NT2/D1 (cell line): Measurements from ENCODE around the gene FAM110C.
A peak's percentile ranks its signal among the peaks of the same experiment; 100 is the strongest.

Source experiments
- DNase-seq: peaks from one replicate; pipeline ENCODE4 v3.0.0-alpha.2; 2011; ENCODE audit warnings: low read depth, low spot score
- H3K27me3 ChIP-seq: 2 replicates; pipeline ENCODE4 v1.6.0; 2011; ENCODE audit warnings: mild to moderate bottlenecking; ENCODE audit not compliant: insufficient read length, insufficient read depth
- H3K36me3 ChIP-seq: 2 replicates; pipeline ENCODE4 v1.6.1; 2011; ENCODE audit warnings: mild to moderate bottlenecking, low read length, mixed read lengths; ENCODE audit not compliant: insufficient read depth, insufficient read length
- H3K4me1 ChIP-seq: 2 replicates; pipeline ENCODE4 v1.5.1; 2011; ENCODE audit not compliant: insufficient read depth, insufficient read length
- H3K4me3 ChIP-seq: 2 replicates; pipeline ENCODE4 v1.5.1; 2011; ENCODE audit warnings: low read depth; ENCODE audit not compliant: insufficient read length
- H3K9ac ChIP-seq: 2 replicates; pipeline ENCODE4 v1.6.0; 2011; ENCODE audit warnings: low read depth; ENCODE audit not compliant: insufficient read length
- H3K9me3 ChIP-seq: 2 replicates; pipeline ENCODE4 v1.5.1; 2011; ENCODE audit warnings: mild to moderate bottlenecking, low read length; ENCODE audit not compliant: insufficient read depth
- SUZ12 ChIP-seq: IDR thresholded peaks from 2 replicates; pipeline ENCODE4 v1.6.1; 2011; ENCODE audit not compliant: insufficient read length, insufficient read depth; ENCODE audit errors: extremely low read depth
- YY1 ChIP-seq: IDR thresholded peaks from 2 replicates; pipeline ENCODE4 v1.6.1; 2011; ENCODE audit not compliant: insufficient read length, insufficient read depth
- ZNF274 ChIP-seq: IDR thresholded peaks from 2 replicates; pipeline ENCODE4 v1.6.1; 2011; ENCODE audit warnings: mild to moderate bottlenecking, low read depth, low read length

Gene FAM110C

DNA sequence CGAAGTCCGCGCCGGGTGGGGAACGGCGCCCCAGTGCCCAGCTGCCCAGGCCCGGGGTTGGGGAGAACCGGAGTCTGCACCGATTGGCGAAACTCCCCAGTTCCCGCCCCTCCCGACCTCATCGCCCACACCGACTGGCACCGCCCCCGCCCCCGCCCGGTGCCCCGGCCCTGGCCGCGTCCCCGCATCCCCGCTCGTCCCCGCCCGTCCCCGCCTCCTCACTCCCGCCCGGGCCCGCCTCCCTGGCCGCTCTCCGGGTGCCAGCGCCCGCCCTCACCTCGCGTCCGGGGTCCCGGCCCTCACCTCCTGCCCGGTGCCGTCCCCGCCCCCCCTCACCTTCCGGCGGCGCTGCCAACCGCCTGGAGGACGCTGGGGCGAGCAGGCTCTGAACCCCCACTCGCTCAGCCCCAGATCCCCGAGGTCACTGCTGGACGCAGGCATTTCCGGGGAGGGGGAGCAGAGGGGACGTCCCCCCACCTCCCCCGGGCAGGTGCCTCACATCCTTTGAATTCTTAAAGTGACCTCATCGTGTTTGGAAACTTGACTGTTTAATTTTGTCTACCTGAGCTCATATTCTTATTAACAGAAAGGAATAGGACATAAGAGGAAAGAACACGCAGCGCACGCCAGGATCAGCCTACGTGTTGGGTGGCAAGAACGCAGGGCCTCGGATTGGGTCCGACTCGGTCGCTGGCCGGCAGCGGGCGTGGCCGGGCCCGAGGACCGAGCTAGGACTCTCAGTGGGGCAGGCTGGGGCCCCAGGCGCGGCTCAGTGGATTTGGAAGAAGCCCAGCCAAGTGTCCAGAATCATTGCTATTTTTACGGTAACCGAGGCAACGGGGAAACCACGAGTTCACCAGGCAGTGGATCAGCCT, at the start of gene FAM110C:
FAM110C (minus strand) TSS at position 35 of the 875 bp plus-strand sequence. CDS start 120 bp downstream, outside the sequence.
- Histone ChIP-seq H3K36me3 (no peaks in the 10 kb centered on the region), H3K4me3 (peak within 1 kb of the TSS; percentile 61), H3K9ac (peak within 1 kb of the TSS; percentile 72), H3K9me3 (no peaks in the 10 kb centered on the region), H3K27me3 (peaks cover 45% of the 10 kb centered on the region), H3K4me1 (no peaks in the 10 kb centered on the region)
- DNase-seq: peak; percentile 8
- TF ChIP-seq ZNF274: no peak
- TF ChIP-seq YY1: no peak
- TF ChIP-seq SUZ12: no peak

- no peak overlapping the region for H3K4me3 ChIP-seq
- no peaks in the 10 kb centered on the region for H3K4me1 ChIP-seq
- peaks cover 14% of the 10 kb centered on the region; the same call in 1 of the 2 replicates for H3K9me3 ChIP-seq
- H3K36me3 ChIP-seq: no peaks in the 10 kb centered on the region
- H3K27me3 ChIP-seq: no peaks in the 10 kb centered on the region
- TF ChIP-seq YY1: no peak
- TF ChIP-seq ZNF274: no peak
- TF ChIP-seq SUZ12: no peak
- H3K9ac ChIP-seq: no peak overlapping the region
- no peak for DNase-seq
Observed at GRCh38 chr2:92326-92725, 46.0 kb upstream of the FAM110C start.

DNA sequence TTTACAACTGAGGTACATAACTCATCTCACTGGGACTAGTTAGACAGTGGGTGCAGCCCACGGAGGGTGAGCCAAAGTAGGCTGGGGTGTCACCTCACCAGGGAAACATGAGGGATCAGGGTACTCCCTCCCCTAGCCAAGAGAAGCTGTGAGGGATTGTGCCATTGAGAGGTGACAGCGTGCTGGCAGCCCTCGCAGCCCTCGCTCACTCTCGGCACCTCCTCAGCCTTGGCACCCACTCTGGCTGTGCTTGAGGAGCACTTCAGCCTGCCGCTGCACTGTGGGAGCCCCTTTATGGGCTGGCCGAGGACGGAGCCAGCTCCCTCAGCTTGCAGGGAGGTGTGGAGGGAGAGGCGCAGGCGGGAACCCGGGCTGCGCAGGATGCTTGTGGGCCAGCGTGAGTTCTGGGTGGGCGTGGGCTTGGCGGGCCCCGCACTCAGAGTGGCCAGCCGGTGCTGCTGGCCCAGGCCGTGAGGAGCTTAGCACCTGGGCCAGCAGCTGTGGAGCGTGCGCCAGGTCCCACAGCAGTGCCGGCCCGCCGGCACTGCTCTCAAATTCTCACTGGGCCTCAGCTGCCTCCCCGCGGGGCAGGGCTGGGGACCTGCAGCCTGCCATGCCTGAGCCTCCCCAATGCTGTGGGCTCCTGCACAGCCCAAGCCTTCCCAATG, 44.5 kb upstream of the FAM110C start:
- no peak for DNase-seq
- Histone ChIP-seq H3K9ac (no peak overlapping the region), H3K9me3 (peaks cover 14% of the 10 kb centered on the region; the same call in 1 of the 2 replicates), H3K4me1 (no peaks in the 10 kb centered on the region), H3K27me3 (no peaks in the 10 kb centered on the region), H3K4me3 (no peak overlapping the region), H3K36me3 (no peaks in the 10 kb centered on the region)
- TF ChIP-seq ZNF274: no peak
- no peak for TF ChIP-seq YY1
- TF ChIP-seq SUZ12: no peak

- no peaks in the 10 kb centered on the region for H3K27me3 ChIP-seq
- no peak overlapping the region for H3K4me3 ChIP-seq
- no peak for TF ChIP-seq ZNF274
- TF ChIP-seq YY1: no peak
- H3K4me1 ChIP-seq: no peaks in the 10 kb centered on the region
- H3K9ac ChIP-seq: no peak overlapping the region
- peaks cover 5% of the 10 kb centered on the region; the same call in 1 of the 2 replicates for H3K9me3 ChIP-seq
- H3K36me3 ChIP-seq: no peaks in the 10 kb centered on the region
- DNase-seq: no peak
Observed at GRCh38 chr2:85761-86160, 39.5 kb upstream of the FAM110C start.

DNA sequence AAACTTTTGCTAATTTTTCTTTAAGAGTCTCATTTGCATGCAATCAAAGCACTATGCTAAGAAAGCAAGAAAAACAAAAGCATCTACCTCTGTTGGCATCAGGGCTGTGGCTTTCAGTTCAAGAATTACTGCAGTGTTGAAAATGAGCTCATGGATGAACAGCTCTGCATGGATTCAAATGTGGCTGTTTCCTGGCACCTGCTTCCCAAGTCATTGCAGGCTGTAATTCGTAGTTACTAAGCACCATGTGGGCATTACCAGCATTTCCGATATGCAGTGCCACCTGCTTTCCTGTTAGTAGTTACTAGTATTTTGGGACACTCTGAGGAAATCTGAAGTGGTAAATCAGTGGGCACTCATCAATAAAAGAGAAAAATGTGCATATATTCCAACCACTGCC, 37.8 kb upstream of the FAM110C start:
- H3K27me3 ChIP-seq: no peaks in the 10 kb centered on the region
- no peaks in the 10 kb centered on the region for H3K4me1 ChIP-seq
- no peaks in the 10 kb centered on the region for H3K9me3 ChIP-seq
- H3K36me3 ChIP-seq: no peaks in the 10 kb centered on the region
- DNase-seq: no peak
- H3K9ac ChIP-seq: no peak overlapping the region
- TF ChIP-seq ZNF274 (no peak), SUZ12 (no peak), YY1 (no peak)
- no peak overlapping the region for H3K4me3 ChIP-seq

- Histone ChIP-seq H3K9ac (no peak overlapping the region), H3K27me3 (no peaks in the 10 kb centered on the region), H3K36me3 (no peaks in the 10 kb centered on the region), H3K4me1 (no peaks in the 10 kb centered on the region), H3K4me3 (no peak overlapping the region), H3K9me3 (no peaks in the 10 kb centered on the region)
- DNase-seq: no peak
- no peak for TF ChIP-seq YY1
- no peak for TF ChIP-seq ZNF274
- TF ChIP-seq SUZ12: no peak
Observed at GRCh38 chr2:80971-81736, 34.8 kb upstream of the FAM110C start.

DNA sequence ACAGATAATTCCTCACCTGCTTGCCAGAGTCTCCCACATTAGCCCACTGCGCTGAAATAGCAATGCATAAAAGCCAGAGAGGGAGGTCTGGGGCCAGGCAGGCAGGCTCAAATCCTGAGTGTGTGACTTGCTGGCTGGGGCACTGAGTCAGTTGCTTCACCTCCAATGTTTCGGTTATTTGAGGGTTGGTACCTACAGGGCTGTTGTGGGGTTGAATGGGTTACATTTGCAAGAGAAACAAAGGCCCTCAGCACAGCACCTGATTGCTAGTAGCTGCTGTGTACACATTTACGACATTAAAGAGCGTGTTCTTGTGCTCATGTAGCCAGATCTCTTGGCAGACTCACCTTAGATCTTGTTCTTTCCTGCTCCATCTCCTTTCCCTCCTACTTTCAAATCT, 34.1 kb upstream of the FAM110C start:
- Histone ChIP-seq H3K27me3 (no peaks in the 10 kb centered on the region), H3K9ac (no peak overlapping the region), H3K9me3 (no peaks in the 10 kb centered on the region), H3K4me1 (no peaks in the 10 kb centered on the region), H3K36me3 (no peaks in the 10 kb centered on the region), H3K4me3 (no peak overlapping the region)
- peak; percentile 18 for DNase-seq
- no peak for TF ChIP-seq YY1
